Stimulated activated CD8-positive, alpha-beta memory T cell treated with anti-CD3 and anti-CD28 coated beads, Interleukin-15, amount 100 ng/mL, for 24 hours (primary cell): ENCODE data around the gene DNAJB13.

Experiments
- DNase-seq: peaks from one replicate; pipeline ENCODE4 v3.0.0-alpha.2; 2020; ENCODE audit warnings: low read depth

The DNAJB13 gene

GRCh38 chr11:74000307-74001133, 49.7 kb downstream of the DNAJB13 start:
- DNase-seq: no peak

DNA sequence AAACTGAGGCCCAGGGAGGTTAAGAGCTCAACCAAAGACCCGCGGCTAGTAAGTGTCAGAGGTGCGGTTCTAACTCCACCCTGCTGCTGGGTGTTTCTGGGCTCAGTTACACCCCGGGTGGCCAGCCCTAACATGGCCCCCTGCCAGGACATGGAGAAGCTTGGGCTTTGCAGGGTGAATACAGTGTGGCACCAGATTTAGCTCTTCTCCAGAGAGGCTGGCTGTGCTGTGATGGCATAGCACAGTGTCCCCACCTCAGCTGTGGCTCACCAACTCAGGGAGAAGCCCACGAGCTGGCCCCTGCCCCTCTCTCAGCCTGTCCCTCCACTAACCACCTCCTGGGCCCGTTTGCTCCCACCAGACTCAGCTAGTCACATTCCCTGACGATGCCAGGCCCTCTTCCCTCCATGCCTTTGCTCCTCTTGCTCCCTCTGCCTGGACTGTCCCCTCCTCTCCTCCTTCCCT, 51.0 kb downstream of the DNAJB13 start:
- no peak for DNase-seq

DNA sequence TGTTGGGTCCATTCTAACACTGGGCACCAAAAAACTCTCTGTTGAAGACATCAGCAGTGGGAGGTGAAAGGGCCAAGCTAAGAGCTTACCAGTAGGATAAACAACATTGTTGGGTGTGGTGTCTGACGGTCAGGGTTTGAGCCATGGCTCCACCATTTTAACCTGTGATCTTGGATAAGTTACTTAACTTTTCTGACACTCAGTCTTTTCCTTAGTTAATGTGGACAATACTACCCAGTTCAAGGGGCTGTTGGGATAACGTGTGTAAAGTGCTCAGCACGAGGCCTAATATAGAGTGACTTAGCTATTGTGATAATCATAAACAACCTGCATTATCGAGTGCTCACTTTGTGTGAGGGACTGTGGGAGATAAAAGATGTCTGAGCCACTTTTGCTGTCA, 52.0 kb downstream of the DNAJB13 start:
- no peak for DNase-seq

- no peak for DNase-seq
Observed at GRCh38 chr11:74004046-74004695, 53.3 kb downstream of the DNAJB13 start.

DNA sequence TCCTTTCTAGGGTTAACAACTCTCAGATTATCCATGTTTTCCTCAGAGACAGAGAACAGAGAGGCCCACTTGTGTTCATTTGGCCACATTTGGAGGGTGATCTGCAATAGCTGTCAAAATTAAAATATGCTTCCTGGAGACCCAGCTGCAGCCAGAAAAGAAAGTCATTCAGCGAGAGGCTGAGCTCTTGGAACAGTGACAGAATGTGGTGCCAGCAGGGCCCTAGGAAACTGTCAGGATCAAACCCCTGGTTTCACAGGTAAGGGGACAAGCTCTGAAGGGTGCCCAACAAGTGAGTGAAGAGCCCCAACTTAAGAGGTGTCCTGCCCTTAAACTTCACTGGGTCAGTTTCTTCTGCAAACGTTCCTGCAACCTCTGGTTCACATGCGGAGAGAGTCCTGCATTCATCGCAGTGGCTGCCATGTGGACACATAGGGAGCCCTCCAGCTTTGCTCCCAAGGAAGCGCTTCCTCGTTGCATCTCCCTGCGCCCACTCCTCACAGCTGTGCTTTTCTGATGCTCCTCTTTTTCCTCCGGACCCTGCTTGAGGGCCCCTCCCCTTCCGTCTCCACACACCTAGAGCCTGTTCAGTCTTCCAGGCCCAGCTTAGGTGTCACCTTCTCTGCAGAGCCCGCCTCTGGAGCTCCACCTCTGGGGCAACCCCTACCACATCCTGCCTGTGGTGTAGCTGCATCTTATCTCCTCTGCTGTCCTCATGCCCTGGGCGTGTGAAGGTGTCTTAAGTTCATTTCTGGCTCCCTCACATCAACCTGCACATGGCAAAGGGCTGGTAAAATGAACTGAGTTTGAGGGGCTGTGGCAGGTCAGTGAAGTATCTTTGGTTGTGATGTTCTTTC, 54.2 kb downstream of the DNAJB13 start:
- DNase-seq: peak; percentile 33

GRCh38 chr11:74005721-74006517, 55.1 kb downstream of the DNAJB13 start:
- DNase-seq: no peak

GRCh38 chr11:74006743-74007304, 56.0 kb downstream of the DNAJB13 start:
- DNase-seq: no peak

DNA sequence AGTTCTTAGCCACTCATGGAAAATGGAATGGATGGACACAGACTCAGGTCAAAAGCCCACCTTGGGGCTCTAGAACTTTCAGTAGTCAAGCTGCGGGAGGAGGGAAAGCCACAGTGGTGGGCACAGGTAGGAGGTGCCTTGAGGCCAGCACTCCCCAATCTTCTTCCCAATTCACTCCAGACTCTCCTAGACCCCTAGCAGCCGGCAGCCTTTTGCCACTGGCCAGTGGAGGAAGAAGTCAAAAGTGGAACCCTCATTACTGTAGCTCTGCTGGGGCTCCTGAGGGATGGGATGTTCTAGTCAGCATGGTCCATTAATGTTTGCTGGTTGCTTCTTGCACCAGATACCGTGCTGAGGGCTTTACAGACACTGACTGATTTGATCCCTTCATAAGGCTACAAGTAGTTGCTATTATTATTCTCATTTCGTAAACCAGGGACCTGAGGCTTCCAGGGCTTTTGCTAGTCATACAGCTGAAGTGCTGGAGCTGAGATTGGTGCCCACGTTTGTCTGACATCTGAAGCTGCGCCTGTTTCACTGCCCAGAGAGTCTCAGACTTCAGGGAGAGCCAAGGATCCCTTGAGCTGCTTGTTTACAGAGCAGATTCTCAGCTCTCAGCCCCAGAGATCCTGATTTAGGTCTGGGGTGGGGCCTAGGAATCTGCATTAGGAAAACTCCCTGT, 57.0 kb downstream of the DNAJB13 start:
- no peak for DNase-seq

DNA sequence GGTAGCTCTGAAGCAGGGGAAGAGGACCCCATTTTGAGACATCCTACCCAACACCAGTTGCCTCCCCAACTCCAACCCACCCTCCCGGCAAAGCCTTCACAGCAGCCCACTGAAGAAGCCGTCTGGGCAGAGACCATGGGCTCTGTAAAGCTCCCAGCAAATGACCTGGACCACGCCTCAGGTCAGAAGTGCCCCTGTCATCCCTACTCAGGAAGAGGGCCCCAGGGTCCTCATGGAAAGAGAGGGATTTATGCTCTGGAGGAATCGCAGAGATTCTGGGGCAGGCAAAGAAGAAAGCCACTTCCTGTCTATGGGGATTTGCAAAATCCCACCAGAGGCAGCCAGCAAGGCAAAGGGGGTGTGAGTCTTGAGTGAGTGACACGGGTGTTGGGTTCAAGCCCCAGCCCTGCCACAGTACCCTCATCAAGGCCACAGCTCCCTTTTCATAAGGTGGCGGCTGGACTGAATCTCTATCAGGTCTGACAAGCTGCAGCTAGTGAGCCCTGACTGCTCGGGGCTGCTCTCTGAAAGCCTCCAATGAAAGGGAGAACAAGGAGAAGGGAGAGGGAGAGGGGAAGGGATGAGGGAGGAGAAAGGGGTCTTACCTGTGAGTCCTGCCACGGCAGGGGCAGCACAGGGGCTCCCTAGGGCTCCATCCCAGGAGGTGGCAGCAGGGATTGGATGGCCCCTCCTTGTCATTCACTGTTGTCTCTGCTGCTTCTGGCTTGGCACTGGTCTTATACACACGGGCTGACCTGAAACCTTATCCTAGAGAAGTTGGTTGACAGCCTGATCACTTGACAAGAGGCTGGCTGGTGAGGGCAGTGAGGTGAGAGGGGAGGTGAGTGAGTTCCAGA, 57.8 kb downstream of the DNAJB13 start, which contains the start of gene UCP3:
UCP3 (minus strand) TSS at position 713 of the 857 bp plus-strand sequence. CDS start 2,043 bp downstream, outside the sequence.
- DNase-seq: no peak

DNA sequence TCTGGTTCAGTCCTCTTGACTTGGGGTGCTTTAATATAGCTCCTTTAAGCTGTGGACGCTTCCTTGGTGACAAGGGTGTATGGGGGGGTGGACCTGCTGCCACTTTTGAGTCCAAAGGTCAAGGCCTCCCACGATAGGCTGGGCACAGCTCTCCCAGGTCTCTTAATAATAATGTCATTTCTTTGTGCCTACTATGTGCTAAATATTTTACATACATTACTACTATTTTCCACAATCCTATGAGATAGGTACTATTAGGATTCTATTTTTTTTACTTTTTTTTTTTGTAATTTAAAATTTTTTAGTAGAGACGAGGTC, 58.4 kb downstream of the DNAJB13 start:
- DNase-seq: no peak

DNA sequence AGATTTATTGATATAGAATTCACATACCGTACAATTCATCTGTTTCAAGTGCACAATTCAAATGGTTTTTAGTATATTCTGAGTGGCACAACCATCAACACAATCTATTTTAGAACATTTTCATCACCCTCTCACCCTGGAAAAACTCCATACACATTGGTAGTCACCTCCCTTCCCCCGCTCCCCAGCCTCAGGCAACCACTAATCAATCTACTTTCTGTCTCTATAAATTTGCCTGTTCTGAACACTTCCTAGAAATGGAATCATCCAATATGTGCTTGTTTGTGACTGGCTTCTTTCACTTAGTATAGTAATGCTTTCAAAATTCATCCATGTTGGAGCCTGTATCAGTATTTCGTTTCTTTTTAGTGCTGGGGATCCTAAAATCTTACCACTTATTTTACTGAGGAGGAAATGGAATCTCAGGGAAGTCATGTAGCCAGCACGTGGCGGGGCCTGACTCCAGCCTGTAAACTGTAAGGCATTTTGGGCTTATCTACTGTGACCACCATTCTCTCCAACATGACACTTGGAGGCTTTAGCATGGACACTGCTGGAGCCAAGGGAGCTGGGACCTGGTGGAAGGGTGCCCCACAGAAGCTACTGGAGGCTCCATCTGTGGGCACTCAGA, 59.0 kb downstream of the DNAJB13 start:
- DNase-seq: no peak

DNA sequence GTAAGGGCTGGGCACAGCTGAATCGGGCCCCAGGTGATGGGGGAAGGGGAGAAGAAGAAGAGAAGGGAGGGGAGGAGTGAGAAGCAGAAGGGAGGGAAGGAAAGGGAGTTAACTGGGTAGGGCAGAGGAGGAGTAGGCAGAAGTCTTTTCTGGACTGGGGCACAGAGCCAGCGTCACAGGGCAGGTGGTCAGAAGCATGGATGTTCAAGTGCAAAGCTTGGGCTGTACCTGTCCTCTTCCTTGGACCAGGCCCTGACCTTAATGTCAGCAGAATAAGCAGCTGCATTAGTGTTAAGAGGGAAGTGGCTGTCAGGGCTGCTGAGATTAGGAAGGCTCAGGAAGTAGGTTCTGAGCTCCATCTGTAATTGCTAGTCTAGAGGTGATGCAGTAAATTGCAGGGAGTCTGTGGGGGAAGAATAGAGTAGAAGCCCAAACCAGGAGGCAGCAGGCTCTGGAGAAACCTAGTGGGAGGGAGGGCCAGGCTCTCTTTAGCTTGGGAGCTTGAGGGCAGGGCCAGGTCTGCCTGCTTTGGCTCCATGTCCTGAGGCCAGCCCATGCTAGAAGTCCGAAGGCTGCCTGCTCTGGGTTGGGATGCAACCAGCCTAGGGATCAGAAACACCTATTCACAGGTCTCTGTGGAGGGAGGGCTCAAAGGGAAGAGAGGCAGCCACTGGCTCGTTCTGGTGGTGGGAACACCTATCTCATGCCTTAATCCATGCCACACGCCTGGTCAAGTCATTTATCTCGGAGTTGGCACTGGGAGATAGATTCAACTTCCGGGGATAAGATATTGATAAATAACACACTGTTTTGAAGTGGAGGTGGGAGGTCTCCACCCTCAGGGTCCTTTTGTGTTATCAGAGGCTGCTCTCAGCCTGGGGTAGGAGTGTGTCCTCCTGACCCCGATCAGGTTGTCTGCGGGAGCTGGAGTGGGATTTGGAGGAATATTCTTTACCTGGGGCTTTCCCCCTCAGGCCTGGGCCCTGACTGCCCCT, 59.8 kb downstream of the DNAJB13 start:
- DNase-seq: no peak

GRCh38 chr11:74011360-74012073, 60.7 kb downstream of the DNAJB13 start:
- no peak for DNase-seq

DNA sequence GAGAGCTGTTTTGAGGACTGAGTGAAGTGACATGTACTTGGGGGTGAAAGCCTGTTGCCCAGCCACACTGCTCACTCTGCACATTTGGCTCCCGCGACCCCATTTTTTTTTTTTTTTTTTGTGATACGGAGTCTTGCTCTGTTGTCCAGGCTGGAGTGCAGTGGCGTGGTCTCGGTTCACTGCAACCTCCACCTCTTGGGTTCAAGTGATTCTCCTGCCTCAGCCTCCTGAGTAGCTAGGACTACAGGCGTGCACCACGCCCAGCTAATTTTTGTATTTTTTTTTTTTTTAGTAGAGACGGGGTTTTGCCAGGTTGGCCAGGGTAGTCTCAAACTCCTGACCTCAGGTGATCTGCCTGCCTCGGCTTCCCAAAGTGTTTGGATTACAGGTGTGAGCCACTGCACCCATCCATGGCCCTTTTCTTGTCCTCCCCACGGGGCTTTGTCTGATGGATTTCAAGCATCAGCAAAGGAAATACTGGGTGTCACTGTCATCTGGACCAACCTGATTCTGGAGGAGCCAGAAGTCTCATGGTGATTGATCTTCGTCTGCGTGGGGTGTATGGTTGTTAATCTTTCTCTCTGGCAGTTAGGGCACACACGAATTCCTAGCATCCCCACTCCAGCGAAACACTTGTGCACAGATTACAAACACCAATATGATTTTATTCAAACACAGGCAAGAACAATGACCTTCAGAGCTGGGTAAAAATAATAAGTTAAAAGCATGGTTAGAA, 61.4 kb downstream of the DNAJB13 start:
- no peak for DNase-seq

- no peak for DNase-seq
Observed at GRCh38 chr11:74013141-74013540, 62.3 kb downstream of the DNAJB13 start.

DNA sequence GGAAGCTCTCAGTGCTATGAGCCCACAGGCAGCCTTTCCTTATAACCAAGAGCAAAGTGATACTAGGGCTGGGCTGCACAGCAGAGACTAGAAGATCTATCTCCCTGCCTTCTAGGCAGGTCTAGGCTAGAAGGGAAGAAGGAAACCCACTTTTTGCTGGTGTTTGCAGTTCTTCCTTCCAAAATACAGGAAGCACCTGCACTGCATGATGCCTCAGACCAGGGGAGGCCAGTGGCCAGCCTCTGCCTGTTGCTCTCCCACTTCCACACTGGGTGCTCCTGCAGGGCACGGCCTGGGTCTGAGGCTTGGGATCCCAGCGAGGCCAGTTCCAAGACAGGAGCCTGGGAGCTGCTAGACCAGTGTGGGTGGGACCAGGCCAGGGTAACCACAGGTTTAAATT, 64.1 kb downstream of the DNAJB13 start:
- DNase-seq: no peak
